NCI-H2227 (cell line): ENCODE data around the gene LAYN.

Experiments used
- DNase-seq: peaks from one replicate; lab custom pipeline; 2025; ENCODE audit not compliant: unreplicated experiment; lab: John Stamatoyannopoulos, UW

The LAYN gene

GRCh38 chr11:111540114-111540936 is at the start of gene LAYN:
TSS of gene LAYN (plus strand) at chr11:111540720. CDS start at chr11:111540844, 124 bp downstream.
- DNase-seq, result peak; percentile 70

- DNase-seq, result no peak
These were observed 46.5 kb upstream of the LAYN start for GRCh38 chr11:111494040-111494439.

GRCh38 chr11:111499483-111499882 is 41.0 kb upstream of the LAYN start:
- no peak for DNase-seq

- no peak for DNase-seq
These were observed 40.0 kb upstream of the LAYN start for GRCh38 chr11:111500481-111500880.

GRCh38 chr11:111502611-111503010 is 37.9 kb upstream of the LAYN start:
- DNase-seq, result no peak

- DNase-seq, result no peak
These were observed 30.2 kb upstream of the LAYN start for GRCh38 chr11:111510311-111510710.

GRCh38 chr11:111512296-111513239 is 28.0 kb upstream of the LAYN start, which contains the start of gene BTG4:
TSS of gene BTG4 (minus strand) at chr11:111512386. CDS start at chr11:111498776, 13,610 bp downstream.
- DNase-seq, result peak; percentile 35

- DNase-seq, result no peak
These were observed 27.3 kb upstream of the LAYN start for GRCh38 chr11:111513240-111513605.

GRCh38 chr11:111514216-111515031 is 26.1 kb upstream of the LAYN start, which contains the start of gene HOATZ:
TSS of gene HOATZ (plus strand) at chr11:111514778. CDS start at chr11:111514785, 7 bp downstream.
- DNase-seq, result peak; percentile 71

GRCh38 chr11:111515591-111515990 is 24.9 kb upstream of the LAYN start:
- no peak for DNase-seq

GRCh38 chr11:111518668-111519067 is 21.9 kb upstream of the LAYN start:
- DNase-seq, result no peak

- DNase-seq, result no peak
These were observed 20.0 kb upstream of the LAYN start for GRCh38 chr11:111520560-111520959.

- no peak for DNase-seq
These were observed 19.4 kb upstream of the LAYN start for GRCh38 chr11:111521135-111521534.

GRCh38 chr11:111522426-111522825 is 18.1 kb upstream of the LAYN start:
- no peak for DNase-seq

GRCh38 chr11:111523343-111523742 is 17.2 kb upstream of the LAYN start:
- no peak for DNase-seq

GRCh38 chr11:111524056-111524455 is 16.5 kb upstream of the LAYN start:
- no peak for DNase-seq

- no peak for DNase-seq
These were observed 15.1 kb upstream of the LAYN start for GRCh38 chr11:111525456-111525855.

GRCh38 chr11:111526501-111526900 is 14.0 kb upstream of the LAYN start:
- DNase-seq, result no peak

GRCh38 chr11:111527279-111527678 is 13.2 kb upstream of the LAYN start:
- DNase-seq, result no peak

- no peak for DNase-seq
These were observed 12.0 kb upstream of the LAYN start for GRCh38 chr11:111528557-111528956.

- DNase-seq, result no peak
These were observed 10.4 kb upstream of the LAYN start for GRCh38 chr11:111530091-111530490.
